ENCODE data around the gene AREL1.

Gene AREL1

DNA sequence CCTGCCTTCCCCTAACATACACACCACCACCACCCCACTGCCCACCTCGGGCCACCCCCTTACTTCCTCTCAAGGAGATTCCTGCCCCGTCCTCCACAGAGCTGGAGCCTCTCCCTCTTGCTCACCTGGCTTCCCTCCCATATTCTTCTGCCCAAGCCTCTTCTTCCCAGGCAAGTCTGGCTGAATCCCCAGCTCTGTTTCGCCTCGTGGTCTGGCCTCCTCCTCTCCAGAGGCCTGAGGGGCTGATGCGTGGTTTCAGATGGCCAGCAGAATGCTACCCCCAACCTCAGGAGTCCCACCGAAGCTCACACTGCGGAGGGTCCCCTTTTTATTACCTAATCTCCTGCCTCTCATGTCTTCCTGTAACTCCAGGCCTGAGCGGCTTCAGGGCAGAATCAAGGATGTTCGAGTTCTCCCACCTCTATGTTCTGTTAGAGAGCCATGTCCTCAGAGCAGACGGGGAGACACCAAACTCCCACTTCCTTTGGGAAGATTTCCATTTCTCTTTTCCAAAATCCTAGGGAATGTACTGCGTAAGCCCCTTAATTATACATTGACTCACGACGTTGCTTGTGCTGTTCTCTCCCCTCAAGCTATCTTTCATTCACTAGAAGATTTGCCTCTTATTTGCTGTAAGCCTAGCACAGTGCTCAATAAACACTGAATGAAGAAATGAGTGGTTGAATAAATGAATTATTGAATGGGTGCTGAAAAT, 67.0 kb downstream of the AREL1 start:
- DNase-seq = no peak
- H3K18ac ChIP-seq (ENCODE audit: low read length) = no peak overlapping the region
- no peak overlapping the region for H3K27ac ChIP-seq (ENCODE audit: low read depth, low read length)
- no peak overlapping the region for H2BK12ac ChIP-seq (ENCODE audit: low read length)
- H3K14ac ChIP-seq (ENCODE audit: low read length) = no peak overlapping the region
- H3K36me3 ChIP-seq (ENCODE audit: control insufficient read depth in 1 of 2, insufficient read depth in 2 of 2, low read length in 2 of 2) = no peaks in the 10 kb centered on the region
- no peak overlapping the region for H4K91ac ChIP-seq (ENCODE audit: low read depth, low read length)
- H3K4ac ChIP-seq (ENCODE audit: low read depth, low read length) = no peak overlapping the region
- H2AK5ac ChIP-seq (ENCODE audit: low read length) = no peak overlapping the region
- no peak overlapping the region for H4K8ac ChIP-seq (ENCODE audit: low read depth, low read length)
- H3K4me2 ChIP-seq (ENCODE audit: low read length) = no peak overlapping the region
- no peaks in the 10 kb centered on the region for H3K9me3 ChIP-seq (ENCODE audit: insufficient read depth, low read depth, low read length)
- H2BK5ac ChIP-seq (ENCODE audit: low read depth, low read length, poor library complexity) = no peak overlapping the region
- H3K4me3 ChIP-seq (ENCODE audit: low read depth, low read length) = no peak overlapping the region
- no peaks in the 10 kb centered on the region for H3K79me2 ChIP-seq (ENCODE audit: control insufficient read depth, insufficient read depth, low read length, poor library complexity)
- no peaks in the 10 kb centered on the region for H3K27me3 ChIP-seq (ENCODE audit: insufficient read depth, low read length)
- no CpG with 5 or more reads among the region's 13 CpGs for WGBS (ENCODE audit: extremely low coverage, insufficient coverage, insufficient read length)
- H3K79me1 ChIP-seq (ENCODE audit: low read length) = no peaks in the 10 kb centered on the region
- no peak overlapping the region for H3K23ac ChIP-seq (ENCODE audit: low read length)
- no peak overlapping the region for H2AFZ ChIP-seq (ENCODE audit: insufficient read depth, low read length, poor library complexity)
- peaks cover 16% of the 10 kb centered on the region in 2 experiments for H3K4me1 ChIP-seq (ENCODE audit: control insufficient read depth in 1 of 2, insufficient read depth in 2 of 2, low read length in 2 of 2)
- no peak overlapping the region for H3K9ac ChIP-seq (ENCODE audit: low read length)
- H2BK120ac ChIP-seq (ENCODE audit: insufficient read depth, low read length, poor library complexity) = no peak overlapping the region
- no peak overlapping the region for H4K12ac ChIP-seq (ENCODE audit: low read depth, low read length)

DNA sequence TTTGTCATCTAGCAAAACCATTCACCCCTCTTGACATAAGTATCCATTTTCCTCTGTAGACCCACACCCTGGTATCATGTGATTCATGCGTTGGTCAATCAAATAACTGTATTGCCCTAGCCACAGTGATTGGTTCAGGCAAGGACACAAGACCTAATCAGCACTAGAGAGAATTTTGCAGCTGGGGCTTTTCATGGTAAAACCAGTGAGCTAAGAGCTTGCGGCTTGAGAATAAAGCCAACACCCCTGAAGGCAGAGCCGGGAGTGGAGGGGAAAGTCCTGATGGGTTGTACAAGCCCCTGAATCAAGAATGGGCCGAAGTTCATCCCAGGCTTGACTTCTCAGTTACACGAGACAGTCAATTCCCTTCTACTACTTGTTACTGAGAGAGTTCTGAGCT, 67.6 kb downstream of the AREL1 start:
- H3K23ac ChIP-seq (ENCODE audit: low read length) = no peak overlapping the region
- WGBS (ENCODE audit: extremely low coverage, insufficient coverage, insufficient read length) = no CpG with 5 or more reads among the region's 5 CpGs
- H3K36me3 ChIP-seq (ENCODE audit: control insufficient read depth in 1 of 2, insufficient read depth in 2 of 2, low read length in 2 of 2) = no peaks in the 10 kb centered on the region
- no peak overlapping the region for H2AK5ac ChIP-seq (ENCODE audit: low read length)
- H3K27ac ChIP-seq (ENCODE audit: low read depth, low read length) = no peak overlapping the region
- no peak overlapping the region for H2BK5ac ChIP-seq (ENCODE audit: low read depth, low read length, poor library complexity)
- H2AFZ ChIP-seq (ENCODE audit: insufficient read depth, low read length, poor library complexity) = no peak overlapping the region
- H4K91ac ChIP-seq (ENCODE audit: low read depth, low read length) = no peak overlapping the region
- no peak overlapping the region for H3K4ac ChIP-seq (ENCODE audit: low read depth, low read length)
- no peak for DNase-seq
- no peaks in the 10 kb centered on the region for H3K79me2 ChIP-seq (ENCODE audit: control insufficient read depth, insufficient read depth, low read length, poor library complexity)
- H2BK12ac ChIP-seq (ENCODE audit: low read length) = no peak overlapping the region
- H3K4me3 ChIP-seq (ENCODE audit: low read depth, low read length) = no peak overlapping the region
- no peak overlapping the region for H3K9ac ChIP-seq (ENCODE audit: low read length)
- H3K4me1 ChIP-seq (ENCODE audit: control insufficient read depth in 1 of 2, insufficient read depth in 2 of 2, low read length in 2 of 2) = peaks cover 16% of the 10 kb centered on the region in 2 experiments
- H4K12ac ChIP-seq (ENCODE audit: low read depth, low read length) = no peak overlapping the region
- H3K79me1 ChIP-seq (ENCODE audit: low read length) = no peaks in the 10 kb centered on the region
- no peak overlapping the region for H2BK120ac ChIP-seq (ENCODE audit: insufficient read depth, low read length, poor library complexity)
- H3K9me3 ChIP-seq (ENCODE audit: insufficient read depth, low read depth, low read length) = no peaks in the 10 kb centered on the region
- H3K27me3 ChIP-seq (ENCODE audit: insufficient read depth, low read length) = no peaks in the 10 kb centered on the region
- no peak overlapping the region for H4K8ac ChIP-seq (ENCODE audit: low read depth, low read length)
- no peak overlapping the region for H3K14ac ChIP-seq (ENCODE audit: low read length)
- no peak overlapping the region for H3K4me2 ChIP-seq (ENCODE audit: low read length)
- no peak overlapping the region for H3K18ac ChIP-seq (ENCODE audit: low read length)

DNA sequence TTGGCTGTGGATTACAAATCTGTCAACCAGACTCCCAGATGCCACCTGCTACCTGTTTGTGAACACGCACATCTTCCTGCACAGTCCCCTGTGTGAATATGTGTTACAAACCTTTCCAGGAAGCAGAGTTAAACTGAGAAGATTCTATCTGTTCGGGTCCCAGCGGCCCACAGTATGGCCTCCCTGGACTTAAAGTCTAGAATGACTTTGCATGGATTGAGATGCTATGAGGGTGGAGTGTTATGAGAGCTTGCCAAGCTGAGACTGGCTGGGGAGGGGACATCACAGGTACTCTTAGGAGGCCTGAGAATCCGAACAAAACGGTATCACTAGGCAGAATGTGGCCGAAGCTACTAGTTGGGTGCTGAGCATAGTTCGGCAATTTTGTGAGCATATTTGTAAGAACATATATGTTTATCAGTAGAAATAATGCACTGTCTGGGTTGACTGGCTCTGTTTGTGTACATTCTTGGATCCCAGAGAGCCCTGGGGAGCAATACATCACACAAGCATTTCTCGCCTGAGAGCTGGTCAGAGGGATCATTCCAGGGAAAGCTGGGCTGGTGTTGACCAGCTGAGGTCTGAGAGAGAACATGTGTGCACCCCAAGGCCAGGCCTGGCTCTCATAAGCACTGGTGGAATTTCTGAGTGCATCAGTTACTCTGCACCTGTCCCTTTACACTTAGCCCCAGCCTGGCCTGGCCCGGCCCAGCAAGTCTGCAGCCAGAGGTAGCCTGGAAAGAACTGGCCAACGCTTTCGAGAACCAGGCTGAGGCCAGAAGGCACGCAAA, 71.1 kb downstream of the AREL1 start:
- no CpG with 5 or more reads among the region's 12 CpGs for WGBS (ENCODE audit: extremely low coverage, insufficient coverage, insufficient read length)
- Histone ChIP-seq H3K4me2 (ENCODE audit: low read length) (no peak overlapping the region), H2BK120ac (ENCODE audit: insufficient read depth, low read length, poor library complexity) (no peak overlapping the region), H3K23ac (ENCODE audit: low read length) (no peak overlapping the region), H2BK12ac (ENCODE audit: low read length) (no peak overlapping the region), H4K12ac (ENCODE audit: low read depth, low read length) (no peak overlapping the region), H3K36me3 (ENCODE audit: control insufficient read depth in 1 of 2, insufficient read depth in 2 of 2, low read length in 2 of 2) (no peaks in the 10 kb centered on the region), H2AK5ac (ENCODE audit: low read length) (no peak overlapping the region), H4K8ac (ENCODE audit: low read depth, low read length) (no peak overlapping the region), H3K14ac (ENCODE audit: low read length) (no peak overlapping the region), H3K4me1 (ENCODE audit: control insufficient read depth in 1 of 2, insufficient read depth in 2 of 2, low read length in 2 of 2) (peaks cover 3 to 4% of the 10 kb centered on the region in 2 experiments), H4K91ac (ENCODE audit: low read depth, low read length) (no peak overlapping the region), H3K9ac (ENCODE audit: low read length) (no peak overlapping the region), H3K79me2 (ENCODE audit: control insufficient read depth, insufficient read depth, low read length, poor library complexity) (no peaks in the 10 kb centered on the region), H3K4ac (ENCODE audit: low read depth, low read length) (no peak overlapping the region), H3K9me3 (ENCODE audit: insufficient read depth, low read depth, low read length) (no peaks in the 10 kb centered on the region), H3K18ac (ENCODE audit: low read length) (no peak overlapping the region), H2AFZ (ENCODE audit: insufficient read depth, low read length, poor library complexity) (no peak overlapping the region), H3K27me3 (ENCODE audit: insufficient read depth, low read length) (no peaks in the 10 kb centered on the region), H2BK5ac (ENCODE audit: low read depth, low read length, poor library complexity) (no peak overlapping the region), H3K27ac (ENCODE audit: low read depth, low read length) (no peak overlapping the region), H3K4me3 (ENCODE audit: low read depth, low read length) (no peak overlapping the region), H3K79me1 (ENCODE audit: low read length) (no peaks in the 10 kb centered on the region)
- no peak for DNase-seq

DNA sequence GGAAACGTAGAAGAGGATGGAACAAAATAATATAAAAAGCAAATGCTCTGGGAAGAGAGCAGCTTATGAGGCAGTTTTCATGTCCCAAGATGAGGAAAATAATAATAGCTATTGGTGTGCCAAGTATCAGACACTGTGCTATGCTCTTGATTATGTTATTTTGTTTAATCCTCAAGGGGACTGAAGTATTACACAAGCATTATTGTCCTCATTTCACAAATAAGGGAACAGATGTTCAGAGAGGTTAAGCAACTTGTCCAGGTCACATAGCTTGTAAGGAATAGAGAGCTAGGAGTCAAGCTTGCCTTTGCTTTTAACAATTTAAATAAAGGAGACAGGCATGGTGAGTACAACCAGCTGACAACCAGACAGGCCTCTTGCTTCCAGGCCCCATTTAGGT, 73.9 kb downstream of the AREL1 start:
- Histone ChIP-seq H3K27ac (ENCODE audit: low read depth, low read length) (no peak overlapping the region), H3K14ac (ENCODE audit: low read length) (no peak overlapping the region), H3K4me2 (ENCODE audit: low read length) (no peak overlapping the region), H3K79me2 (ENCODE audit: control insufficient read depth, insufficient read depth, low read length, poor library complexity) (no peaks in the 10 kb centered on the region), H3K4ac (ENCODE audit: low read depth, low read length) (no peak overlapping the region), H3K9me3 (ENCODE audit: insufficient read depth, low read depth, low read length) (no peaks in the 10 kb centered on the region), H2AK5ac (ENCODE audit: low read length) (no peak overlapping the region), H2BK120ac (ENCODE audit: insufficient read depth, low read length, poor library complexity) (no peak overlapping the region), H3K23ac (ENCODE audit: low read length) (no peak overlapping the region), H2BK5ac (ENCODE audit: low read depth, low read length, poor library complexity) (no peak overlapping the region), H3K18ac (ENCODE audit: low read length) (no peak overlapping the region), H3K79me1 (ENCODE audit: low read length) (no peaks in the 10 kb centered on the region), H3K4me3 (ENCODE audit: low read depth, low read length) (no peak overlapping the region), H3K4me1 (ENCODE audit: control insufficient read depth in 1 of 2, insufficient read depth in 2 of 2, low read length in 2 of 2) (peaks cover 3 to 5% of the 10 kb centered on the region in 2 experiments), H3K27me3 (ENCODE audit: insufficient read depth, low read length) (no peaks in the 10 kb centered on the region), H2AFZ (ENCODE audit: insufficient read depth, low read length, poor library complexity) (no peak overlapping the region), H4K12ac (ENCODE audit: low read depth, low read length) (no peak overlapping the region), H2BK12ac (ENCODE audit: low read length) (no peak overlapping the region), H4K8ac (ENCODE audit: low read depth, low read length) (no peak overlapping the region), H4K91ac (ENCODE audit: low read depth, low read length) (no peak overlapping the region), H3K9ac (ENCODE audit: low read length) (no peak overlapping the region), H3K36me3 (ENCODE audit: control insufficient read depth in 1 of 2, insufficient read depth in 2 of 2, low read length in 2 of 2) (no peaks in the 10 kb centered on the region)
- DNase-seq = no peak
- whole genome bisulfite sequencing (ENCODE audit: extremely low coverage, insufficient coverage, insufficient read length) = no CpG with 5 or more reads among the region's 1 CpG

Measured in trophoblast cell (in vitro differentiated cells and primary cell).